OCI-LY7 (cell line): ENCODE measurements around the gene DIAPH2. TPM values are rescaled to one million over a fixed set of nuclear protein-coding genes. Genes with fewer than 3 reads are reported as not detected.

Experiments
- BruUV-seq: library from RNA; stranded (reverse); fragments of 400-500 nt; replicated peaks from 2 replicates; lab custom pipeline; 2021; lab: Mats Ljungman, UMichigan
- CTCF ChIA-PET: fragments of 300-600 bp; sonication (Branson Sonifier 250); formaldehyde crosslinking; loops from one replicate; lab custom pipeline; 2022; ENCODE audit warnings: antibody characterized with exemption; ENCODE audit not compliant: unreplicated experiment; lab: Charles Lee
- POLR2A ChIA-PET: fragments of 300-600 bp; sonication (Branson Sonifier 250); formaldehyde crosslinking; loops from one replicate; lab custom pipeline; 2022; ENCODE audit warnings: antibody characterized with exemption; lab: Charles Lee
- DNase-seq: peaks from one replicate; pipeline ENCODE4 v3.0.0-alpha.2; 2015; ENCODE audit warnings: low spot score
- H2AFZ ChIP-seq: fragments of 200-600 bp; sonication (generic), shearing (Covaris generic); 2 replicates; pipeline ENCODE4 v1.6.1; 2014; ENCODE audit warnings: mild to moderate bottlenecking, antibody characterized with exemption, low read length, moderate library complexity
- H3K27ac ChIP-seq: fragments of 200-600 bp; sonication (generic); 2 replicates; pipeline ENCODE4 v1.5.1; 2014; ENCODE audit warnings: mixed run types, low read depth, mild to moderate bottlenecking, moderate library complexity, low read length, inconsistent platforms; ENCODE audit not compliant: poor library complexity, severe bottlenecking
- H3K36me3 ChIP-seq: fragments of 200-600 bp; sonication (generic); 2 replicates; pipeline ENCODE4 v1.6.1; 2014; ENCODE audit warnings: mild to moderate bottlenecking, antibody characterized with exemption, low read length, moderate library complexity, mixed read lengths; ENCODE audit not compliant: insufficient read depth
- H3K4me1 ChIP-seq: fragments of 200-600 bp; sonication (generic); 2 replicates; pipeline ENCODE4 v1.5.1; 2014; ENCODE audit warnings: mild to moderate bottlenecking, low read length; ENCODE audit not compliant: insufficient read depth, poor library complexity, severe bottlenecking
- H3K4me2 ChIP-seq: fragments of 200-600 bp; sonication (generic); 2 replicates; pipeline ENCODE4 v1.6.1; 2014; ENCODE audit warnings: mild to moderate bottlenecking, low read length
- H3K4me3 ChIP-seq: fragments of 200-600 bp; sonication (generic); 2 replicates; pipeline ENCODE4 v1.5.1; 2014; ENCODE audit warnings: mild to moderate bottlenecking, low read depth, low read length; ENCODE audit not compliant: poor library complexity, severe bottlenecking
- H3K79me2 ChIP-seq: fragments of 200-600 bp; sonication (generic); 2 replicates; pipeline ENCODE4 v1.6.1; 2016; ENCODE audit warnings: low read depth, mild to moderate bottlenecking, low read length, moderate library complexity, mixed read lengths; ENCODE audit not compliant: insufficient read depth
- H3K9me2 ChIP-seq: fragments of 200-600 bp; sonication (generic); 2 replicates; pipeline ENCODE4 v1.6.1; 2016; ENCODE audit warnings: mild to moderate bottlenecking, low read length, mixed read lengths; ENCODE audit not compliant: insufficient read depth
- H3K9me3 ChIP-seq: fragments of 200-600 bp; sonication (generic); 2 replicates; pipeline ENCODE4 v1.6.1; 2014; ENCODE audit warnings: mild to moderate bottlenecking, mixed run types, low read length, mixed read lengths
- H4K20me1 ChIP-seq: fragments of 200-600 bp; sonication (generic); 2 replicates; pipeline ENCODE4 v1.6.1; 2014; ENCODE audit warnings: mild to moderate bottlenecking, antibody characterized with exemption, low read length, moderate library complexity, mixed read lengths; ENCODE audit not compliant: insufficient read depth
- EZH2phosphoT487 ChIP-seq: fragments of 200-600 bp; sonication (generic); IDR thresholded peaks from 2 replicates; pipeline ENCODE4 v1.6.1; 2018; ENCODE audit warnings: low read depth, borderline replicate concordance, mild to moderate bottlenecking, mixed run types, antibody characterized with exemption, low read length, moderate library complexity, mixed read lengths
- intact Hi-C: fragments of 100-400 bp; cut with micrococcal nuclease; formaldehyde crosslinking; loops from one replicate; pipeline ENCODE4 v1.10.0; 2022; ENCODE audit not compliant: unreplicated experiment
- total RNA-seq, 2 experiments: library from RNA; depleted of rRNA in 1 of 2; stranded (reverse); fragments of >200 nt in 1 of 2; shearing (Covaris generic) in 1 of 2; gene quantifications; 2 replicates each; pipeline ENCODE4 v1.2.3, GENCODE V29; 2014 to 2022
- TF ChIP-seq, protein P1 (sequence below): fragments of 200-600 bp; sonication (generic); conservative IDR thresholded peaks from 2 replicates; pipeline ENCODE4 v1.5.1; 2014; ENCODE audit warnings: mild to moderate bottlenecking, antibody characterized with exemption, low read length, moderate library complexity, mixed read lengths

The DIAPH2 gene
- total RNA-seq, 2 experiments from 2014 or later: 21.3 to 21.5 TPM

DNA sequence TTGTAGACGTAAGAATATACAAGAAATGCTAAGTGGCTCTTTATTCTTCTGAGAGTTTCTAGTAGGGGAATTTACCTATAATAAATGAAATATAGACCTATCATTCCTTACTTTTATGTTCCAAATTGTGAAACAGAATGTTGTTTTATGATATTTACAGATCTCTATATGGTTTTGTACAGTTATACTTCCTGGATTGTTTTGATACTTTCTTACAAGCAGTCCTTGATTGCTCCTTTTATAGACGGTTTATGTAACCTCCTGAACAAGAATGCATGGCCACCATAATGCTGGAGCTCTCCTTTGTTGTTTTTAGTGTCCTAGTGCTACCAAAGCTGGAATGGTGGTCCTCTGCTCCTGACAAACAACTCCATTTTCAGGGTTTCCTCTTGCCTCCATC is 107.4 kb downstream of the DIAPH2 start:
- no peaks in the 10 kb centered on the region for H3K36me3 ChIP-seq
- no peaks in the 10 kb centered on the region for H3K9me3 ChIP-seq
- BruUV-seq: no TSS peak
- DNase-seq: no peak
- no peak overlapping the region for H2AFZ ChIP-seq
- no peaks in the 10 kb centered on the region for H3K9me2 ChIP-seq
- no peaks in the 10 kb centered on the region for H3K4me1 ChIP-seq
- ChIA-PET CTCF (no interaction called here), POLR2A (interaction anchor here (0.7 kb wide), 1 partner anchor 9 kb away, joined by 4 read pairs; no protein-coding TSS in a partner anchor)
- intact Hi-C loops: no loop called here
- no peak overlapping the region for H3K4me2 ChIP-seq
- H4K20me1 ChIP-seq: no peaks in the 10 kb centered on the region
- no peak overlapping the region for H3K27ac ChIP-seq
- no peak for TF ChIP-seq EZH2phosphoT487
- TF ChIP-seq, protein P1, sequence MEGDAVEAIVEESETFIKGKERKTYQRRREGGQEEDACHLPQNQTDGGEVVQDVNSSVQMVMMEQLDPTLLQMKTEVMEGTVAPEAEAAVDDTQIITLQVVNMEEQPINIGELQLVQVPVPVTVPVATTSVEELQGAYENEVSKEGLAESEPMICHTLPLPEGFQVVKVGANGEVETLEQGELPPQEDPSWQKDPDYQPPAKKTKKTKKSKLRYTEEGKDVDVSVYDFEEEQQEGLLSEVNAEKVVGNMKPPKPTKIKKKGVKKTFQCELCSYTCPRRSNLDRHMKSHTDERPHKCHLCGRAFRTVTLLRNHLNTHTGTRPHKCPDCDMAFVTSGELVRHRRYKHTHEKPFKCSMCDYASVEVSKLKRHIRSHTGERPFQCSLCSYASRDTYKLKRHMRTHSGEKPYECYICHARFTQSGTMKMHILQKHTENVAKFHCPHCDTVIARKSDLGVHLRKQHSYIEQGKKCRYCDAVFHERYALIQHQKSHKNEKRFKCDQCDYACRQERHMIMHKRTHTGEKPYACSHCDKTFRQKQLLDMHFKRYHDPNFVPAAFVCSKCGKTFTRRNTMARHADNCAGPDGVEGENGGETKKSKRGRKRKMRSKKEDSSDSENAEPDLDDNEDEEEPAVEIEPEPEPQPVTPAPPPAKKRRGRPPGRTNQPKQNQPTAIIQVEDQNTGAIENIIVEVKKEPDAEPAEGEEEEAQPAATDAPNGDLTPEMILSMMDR: no peak
- H3K79me2 ChIP-seq: no peaks in the 10 kb centered on the region
- no peak overlapping the region for H3K4me3 ChIP-seq

DNA sequence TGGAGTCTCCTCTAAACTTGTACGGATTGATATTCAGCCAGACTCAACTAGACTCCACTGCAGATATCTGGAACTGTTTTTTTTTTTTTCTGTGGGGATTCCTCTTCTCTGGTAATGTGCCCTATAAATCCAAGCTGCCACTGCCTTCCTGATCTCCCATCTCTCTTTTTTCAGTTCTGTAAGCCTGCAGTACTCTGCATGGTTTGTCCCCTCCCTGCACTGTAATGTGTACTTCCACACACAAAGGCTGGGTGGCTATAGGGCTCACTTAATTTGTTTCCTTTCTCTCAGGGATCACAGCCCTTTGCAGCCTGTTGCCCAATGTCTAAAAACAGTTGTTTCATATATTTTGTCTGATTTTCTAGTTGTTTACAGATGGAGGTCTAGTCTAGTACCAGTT is 114.3 kb downstream of the DIAPH2 start:
- no peak for DNase-seq
- peaks cover 5% of the 10 kb centered on the region for H3K4me1 ChIP-seq
- no peak overlapping the region for H3K4me3 ChIP-seq
- no peak for TF ChIP-seq EZH2phosphoT487
- TF ChIP-seq, protein P1: no peak
- no peaks in the 10 kb centered on the region for H3K79me2 ChIP-seq
- H2AFZ ChIP-seq: no peak overlapping the region
- H3K36me3 ChIP-seq: no peaks in the 10 kb centered on the region
- no peaks in the 10 kb centered on the region for H3K9me3 ChIP-seq
- ChIA-PET CTCF (no interaction called here), POLR2A (interaction anchor here (0.6 kb wide), 1 partner anchor 217 kb away, joined by 3 read pairs; no protein-coding TSS in a partner anchor)
- no TSS peak for BruUV-seq
- no peaks in the 10 kb centered on the region for H4K20me1 ChIP-seq
- H3K27ac ChIP-seq: no peak overlapping the region
- no peaks in the 10 kb centered on the region for H3K9me2 ChIP-seq
- H3K4me2 ChIP-seq: no peak overlapping the region
- intact Hi-C loops: no loop called here

DNA sequence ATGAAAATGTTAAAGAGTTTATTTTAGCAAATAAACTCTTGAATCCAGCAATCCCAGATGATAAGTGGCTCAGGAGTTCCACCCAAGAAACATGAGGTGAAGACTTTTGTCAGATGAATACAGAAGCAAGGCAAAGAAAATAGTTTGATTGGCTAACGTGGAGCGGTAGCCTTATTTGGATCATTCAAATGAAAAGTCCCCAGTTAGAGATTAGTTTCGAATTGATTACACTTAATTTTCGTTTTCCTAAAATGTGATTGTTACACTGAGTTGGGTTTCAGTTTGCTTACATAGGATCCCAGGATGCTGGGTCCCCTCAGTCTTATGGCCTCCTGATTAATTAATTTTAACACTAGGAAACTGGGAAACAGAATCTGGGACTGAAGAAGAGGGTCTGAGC is 122.7 kb downstream of the DIAPH2 start:
- Histone ChIP-seq H3K27ac (no peak overlapping the region), H3K4me1 (no peaks in the 10 kb centered on the region), H3K79me2 (no peaks in the 10 kb centered on the region), H3K9me2 (no peaks in the 10 kb centered on the region), H4K20me1 (no peaks in the 10 kb centered on the region), H3K4me2 (no peak overlapping the region), H3K36me3 (no peaks in the 10 kb centered on the region), H3K9me3 (no peaks in the 10 kb centered on the region), H2AFZ (no peak overlapping the region), H3K4me3 (no peak overlapping the region)
- BruUV-seq: no TSS peak
- no peak for DNase-seq
- TF ChIP-seq, protein P1: no peak
- TF ChIP-seq EZH2phosphoT487: no peak
- ChIA-PET POLR2A (interaction anchor here (1.7 kb wide), 1 partner anchor 20 kb away, joined by 3 read pairs; no protein-coding TSS in a partner anchor), CTCF (no interaction called here)
- intact Hi-C loops: no loop called here
